IPS-18a (cell line): ENCODE results near the gene SNRPD3.
"Not testable (repeated sequence)": the region's sequence is repeated elsewhere in the genome, so short reads cannot be mapped to it uniquely, and the experiment has no call there.

Experiments
- H3K27ac ChIP-seq: one replicate; pipeline ENCODE4 v1.5.1; 2013; ENCODE audit warnings: low read length
- H3K27me3 ChIP-seq: one replicate; pipeline ENCODE4 v1.6.1; 2013; ENCODE audit warnings: mild to moderate bottlenecking, low read length; ENCODE audit not compliant: control insufficient read depth, insufficient read depth
- H3K36me3 ChIP-seq: one replicate; pipeline ENCODE4 v1.6.1; 2013; ENCODE audit warnings: low read depth, low read length; ENCODE audit not compliant: control insufficient read depth
- H3K4me1 ChIP-seq: one replicate; pipeline ENCODE4 v1.6.1; 2013; ENCODE audit warnings: low read depth, low read length; ENCODE audit not compliant: control insufficient read depth
- H3K4me3 ChIP-seq: one replicate; pipeline ENCODE4 v1.5.1; 2013; ENCODE audit warnings: low read length
- H3K9ac ChIP-seq: one replicate; pipeline ENCODE4 v1.6.1; 2013; ENCODE audit warnings: mild to moderate bottlenecking, low read length, moderate library complexity
- H3K9me3 ChIP-seq: one replicate; pipeline ENCODE4 v1.6.1; 2013; ENCODE audit warnings: low read depth, low read length; ENCODE audit not compliant: control insufficient read depth

The SNRPD3 gene

DNA sequence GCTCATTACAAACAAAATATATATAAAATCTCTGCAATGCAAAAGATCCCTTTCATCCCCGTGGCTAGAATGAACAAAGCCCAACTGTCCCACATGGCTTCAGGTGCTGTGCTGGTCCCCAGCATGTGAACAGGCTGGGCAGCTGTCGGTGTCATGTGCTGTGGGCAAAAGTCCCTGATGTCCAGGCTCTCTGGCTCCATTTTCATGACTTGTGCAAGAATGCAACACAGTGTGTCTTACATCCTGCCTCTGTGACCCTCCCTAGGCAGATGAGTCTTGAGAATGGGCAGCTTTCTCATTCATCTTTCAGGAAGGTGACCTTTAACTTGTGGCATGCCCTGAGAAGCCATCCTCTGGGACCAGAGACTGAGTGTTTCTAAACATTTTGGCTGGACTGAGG is 15.3 kb upstream of the SNRPD3 start:
- Histone ChIP-seq H3K9me3 (no peaks in the 10 kb centered on the region), H3K27me3 (no peaks in the 10 kb centered on the region), H3K4me1 (no peaks in the 10 kb centered on the region), H3K9ac (no peak overlapping the region), H3K36me3 (peaks cover 37% of the 10 kb centered on the region), H3K4me3 (no peak overlapping the region), H3K27ac (no peak overlapping the region)

GRCh38 chr22:24541681-24542515 is 13.9 kb upstream of the SNRPD3 start:
- H3K36me3 ChIP-seq: peaks cover 44% of the 10 kb centered on the region
- H3K4me1 ChIP-seq: no peaks in the 10 kb centered on the region
- no peak overlapping the region for H3K27ac ChIP-seq
- no peaks in the 10 kb centered on the region for H3K27me3 ChIP-seq
- no peaks in the 10 kb centered on the region for H3K9me3 ChIP-seq
- H3K9ac ChIP-seq: no peak overlapping the region
- H3K4me3 ChIP-seq: no peak overlapping the region

GRCh38 chr22:24542641-24543040 is 13.2 kb upstream of the SNRPD3 start:
- Histone ChIP-seq H3K9me3 (no peaks in the 10 kb centered on the region), H3K36me3 (peaks cover 51% of the 10 kb centered on the region), H3K4me3 (no peak overlapping the region), H3K27me3 (no peaks in the 10 kb centered on the region), H3K27ac (no peak overlapping the region), H3K9ac (no peak overlapping the region), H3K4me1 (no peaks in the 10 kb centered on the region)

GRCh38 chr22:24543185-24543601 is 12.6 kb upstream of the SNRPD3 start:
- Histone ChIP-seq H3K36me3 (peaks cover 56% of the 10 kb centered on the region), H3K4me3 (no peak overlapping the region), H3K9me3 (no peaks in the 10 kb centered on the region), H3K4me1 (no peaks in the 10 kb centered on the region), H3K9ac (no peak overlapping the region), H3K27me3 (no peaks in the 10 kb centered on the region), H3K27ac (no peak overlapping the region)

DNA sequence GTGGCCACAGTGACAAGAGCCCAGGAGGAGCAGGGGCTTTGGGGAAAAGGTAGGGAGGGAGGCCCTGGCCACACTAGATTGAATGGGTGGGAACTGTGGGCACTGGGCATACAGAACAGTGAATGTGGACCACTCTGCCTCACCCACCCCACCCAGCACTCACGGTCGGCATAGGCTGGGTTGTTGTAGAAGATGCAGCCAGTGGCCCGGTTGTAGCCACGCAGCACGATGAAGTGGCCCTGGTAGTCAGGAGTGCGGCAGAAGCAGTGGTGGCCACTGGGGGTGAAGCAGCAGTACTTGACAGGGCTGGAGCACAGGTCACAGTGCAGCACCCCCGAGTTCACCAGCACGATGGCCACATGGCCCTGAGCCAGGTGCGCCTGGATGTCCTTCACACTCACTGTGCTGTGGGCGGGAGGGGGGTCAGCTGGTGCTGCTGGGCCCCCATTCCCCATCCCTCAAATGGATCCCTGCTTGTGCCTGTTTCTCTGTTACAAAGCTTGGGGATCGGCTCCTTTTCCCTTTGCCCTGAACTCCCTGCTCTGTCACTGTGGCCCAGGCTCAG is 12.0 kb upstream of the SNRPD3 start:
- Histone ChIP-seq H3K27me3 (no peaks in the 10 kb centered on the region), H3K9ac (no peak overlapping the region), H3K36me3 (peaks cover 59% of the 10 kb centered on the region), H3K4me3 (no peak overlapping the region), H3K4me1 (no peaks in the 10 kb centered on the region), H3K9me3 (no peaks in the 10 kb centered on the region), H3K27ac (no peak overlapping the region)

DNA sequence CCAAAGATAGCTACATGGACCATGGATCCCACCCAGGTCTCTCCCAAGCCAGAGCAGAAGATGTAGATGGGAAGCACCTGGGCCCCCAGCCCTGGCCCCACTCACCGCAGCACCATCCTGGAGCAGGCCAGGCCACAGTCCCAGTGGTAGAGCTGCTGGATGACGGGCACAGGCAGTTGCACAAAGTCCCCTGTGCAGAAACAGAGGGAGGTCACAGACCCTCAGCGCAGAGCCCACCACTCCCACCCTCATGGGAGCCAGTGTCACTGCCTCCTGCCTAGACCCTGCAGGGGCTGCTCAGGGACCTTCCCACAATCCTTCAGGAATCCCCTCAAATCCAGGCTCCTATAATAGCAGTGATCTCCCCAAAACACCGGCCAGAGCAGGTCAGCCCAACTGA is 7.0 kb upstream of the SNRPD3 start:
- H3K27ac ChIP-seq: no peak overlapping the region
- H3K4me3 ChIP-seq: no peak overlapping the region
- H3K4me1 ChIP-seq: peaks cover 2% of the 10 kb centered on the region
- no peaks in the 10 kb centered on the region for H3K9me3 ChIP-seq
- H3K9ac ChIP-seq: no peak overlapping the region
- no peaks in the 10 kb centered on the region for H3K27me3 ChIP-seq
- peaks cover 35% of the 10 kb centered on the region for H3K36me3 ChIP-seq

DNA sequence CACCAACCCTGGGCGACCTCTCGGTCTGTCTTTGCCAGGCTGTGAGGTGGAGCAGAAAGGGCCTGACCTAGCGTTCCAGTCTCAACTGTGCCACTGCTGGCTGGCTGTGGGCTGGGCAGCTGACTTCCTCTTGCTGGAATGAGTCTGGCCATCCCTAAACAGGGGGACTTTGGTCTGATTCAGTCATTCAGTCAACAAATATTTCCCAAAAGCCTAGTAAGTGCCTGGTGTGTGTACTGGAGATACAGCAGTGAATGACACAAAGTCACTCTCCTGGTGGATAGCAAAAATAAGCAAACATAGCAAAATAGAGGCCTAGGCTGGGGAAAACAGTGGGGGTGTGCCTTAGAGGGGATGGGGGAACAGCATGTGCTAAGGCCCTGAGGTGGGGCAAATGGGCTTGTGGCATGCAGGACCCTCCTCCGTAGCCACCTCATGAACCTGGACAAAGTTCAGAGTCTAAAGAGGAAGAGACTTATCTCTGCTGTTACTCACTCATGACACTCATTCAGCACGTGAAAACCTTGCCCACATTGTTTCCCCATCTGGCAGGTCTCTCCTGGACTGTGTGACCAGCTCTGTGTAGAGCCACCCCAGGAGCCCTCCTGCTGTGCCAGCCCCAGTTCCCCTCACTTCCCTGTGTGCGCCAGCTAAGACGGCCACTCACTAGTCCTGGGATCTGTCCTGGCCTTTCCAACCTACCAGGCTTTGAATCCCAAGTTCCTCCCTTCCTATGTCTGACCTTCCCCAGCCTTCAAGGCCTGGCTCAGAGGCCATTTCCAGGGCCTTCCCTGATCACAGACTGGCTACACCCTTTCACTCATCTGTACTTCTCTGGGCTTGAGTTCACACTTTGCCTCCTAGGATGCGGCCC is 5.5 kb upstream of the SNRPD3 start:
- no peaks in the 10 kb centered on the region for H3K9me3 ChIP-seq
- H3K4me1 ChIP-seq: peaks cover 7% of the 10 kb centered on the region
- H3K4me3 ChIP-seq: no peak overlapping the region
- no peaks in the 10 kb centered on the region for H3K27me3 ChIP-seq
- H3K36me3 ChIP-seq: peaks cover 28% of the 10 kb centered on the region
- H3K27ac ChIP-seq: no peak overlapping the region
- no peak overlapping the region for H3K9ac ChIP-seq

- peaks cover 7% of the 10 kb centered on the region for H3K4me1 ChIP-seq
- no peak overlapping the region for H3K4me3 ChIP-seq
- H3K36me3 ChIP-seq: peaks cover 28% of the 10 kb centered on the region
- H3K9ac ChIP-seq: no peak overlapping the region
- H3K27ac ChIP-seq: no peak overlapping the region
- no peaks in the 10 kb centered on the region for H3K9me3 ChIP-seq
- no peaks in the 10 kb centered on the region for H3K27me3 ChIP-seq
Observed at GRCh38 chr22:24550902-24551435, 4.8 kb upstream of the SNRPD3 start.

DNA sequence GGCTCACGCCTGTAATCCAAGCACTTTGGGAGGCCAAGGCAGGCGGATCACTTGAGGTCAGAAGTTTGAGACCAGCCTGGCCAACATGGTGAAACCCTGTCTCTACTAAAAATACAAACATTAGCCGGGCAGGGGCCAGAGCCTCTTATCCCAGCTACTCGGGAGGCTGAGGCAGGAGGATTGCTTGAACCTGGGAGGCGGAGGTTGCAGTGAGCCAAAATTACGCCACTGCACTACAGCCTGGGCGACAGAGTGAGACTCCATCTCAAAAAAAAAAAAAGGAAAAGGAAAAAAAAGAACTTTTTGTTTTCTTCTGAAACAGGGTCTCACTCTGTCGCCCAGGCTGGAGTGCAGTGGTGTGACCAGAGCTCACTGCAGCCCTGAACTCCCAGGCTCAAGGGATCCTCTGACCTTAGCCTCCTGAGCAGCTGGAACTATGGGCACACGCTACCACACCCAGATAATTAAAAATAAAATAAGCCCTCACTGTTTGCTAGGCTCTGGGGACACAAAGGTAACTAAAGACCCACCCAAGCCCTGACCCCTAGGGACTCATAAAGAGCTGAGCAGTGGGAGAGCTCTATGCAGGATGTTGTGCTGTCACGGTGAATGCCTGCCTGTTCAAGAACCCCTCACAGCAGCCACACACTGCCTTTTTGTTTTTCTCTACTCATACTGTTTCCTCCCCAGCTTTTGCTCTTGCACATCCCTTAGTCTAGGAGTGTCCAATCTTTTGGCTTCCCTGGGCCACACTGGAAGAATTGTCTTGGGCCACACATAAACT is 3.1 kb upstream of the SNRPD3 start:
- peaks cover 13% of the 10 kb centered on the region for H3K4me1 ChIP-seq
- not testable (repeated sequence) for H3K4me3 ChIP-seq

GRCh38 chr22:24553597-24554312 is 2.0 kb upstream of the SNRPD3 start:
- H3K4me1 ChIP-seq: peaks cover 13% of the 10 kb centered on the region
- H3K27me3 ChIP-seq: no peaks in the 10 kb centered on the region
- peak overlapping the region; percentile 93 for H3K4me3 ChIP-seq
- H3K9ac ChIP-seq: peak overlapping the region; percentile 93
- no peaks in the 10 kb centered on the region for H3K9me3 ChIP-seq
- H3K27ac ChIP-seq: no peak overlapping the region
- H3K36me3 ChIP-seq: peaks cover 20% of the 10 kb centered on the region

More for the DNA sequence above, 3.1 kb upstream of the SNRPD3 start:
- H3K36me3 ChIP-seq: peaks cover 16% of the 10 kb centered on the region
- not testable (repeated sequence) for H3K27me3 ChIP-seq, H3K27ac ChIP-seq, H3K9ac ChIP-seq, H3K9me3 ChIP-seq
